ENCODE measurements around the gene MYL12A. TPM values are rescaled to one million over a fixed set of nuclear protein-coding genes. Genes with fewer than 3 reads are reported as not detected.
A peak's percentile ranks its signal among the peaks of the same experiment; 100 is the strongest.

MYL12A gene
- total and polyA plus RNA-seq, 2 of the 13 experiments (the other 11 are each of a cell fraction or from before 2014, with no cell fraction given): 261 to 277 TPM

DNA sequence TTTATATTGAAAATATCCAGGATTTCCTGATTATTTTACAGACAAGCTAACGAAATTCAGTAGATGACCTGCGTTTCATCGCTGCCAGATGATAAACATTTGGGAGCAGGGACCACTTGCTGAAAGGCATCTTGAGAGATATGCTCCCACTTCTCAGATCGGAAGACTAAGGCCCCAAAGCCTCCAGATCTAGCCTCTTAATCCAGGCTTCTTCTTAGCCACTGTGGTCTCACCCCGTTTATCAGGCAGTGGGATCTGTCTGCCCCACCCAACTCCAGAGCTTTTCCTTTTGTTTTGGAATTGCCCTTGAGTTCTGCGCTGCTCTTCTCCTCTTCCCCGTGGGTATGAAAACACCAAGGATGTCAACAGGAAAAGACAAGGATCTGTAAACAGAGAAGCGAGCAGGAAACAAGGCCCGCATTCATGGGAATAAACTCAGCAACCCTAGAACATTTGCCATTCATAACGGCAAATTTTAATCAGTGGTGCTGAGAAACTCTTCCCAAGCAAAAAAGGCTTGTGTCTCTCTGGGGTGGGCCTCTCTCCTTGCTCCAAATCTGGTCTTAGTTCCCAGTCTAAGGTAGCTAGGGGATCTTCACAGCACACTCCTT is 35.8 kb downstream of the MYL12A start:
- H3K4me2 ChIP-seq (ENCODE audit: low read depth, low read length): peak overlapping the region; percentile 58
- in situ Hi-C loops (cut with HindIII; ENCODE audit: extremely low pct_ligation_motif_present, low pct_unique_long_range_greater_than_20kb): loop anchor here (5.0 to 10.0 kb wide), 5 partner anchors 171 to 714 kb away; partner anchors contain the start of gene TGIF1
- no peaks in the 10 kb centered on the region for H3K9me3 ChIP-seq (ENCODE audit: low read length)
- H4K20me1 ChIP-seq (ENCODE audit: insufficient read depth, low read length): no peaks in the 10 kb centered on the region
- no peak for ATAC-seq
- H3K79me2 ChIP-seq (ENCODE audit: insufficient read depth, low read length): no peaks in the 10 kb centered on the region
- DNase-seq (ENCODE audit: low spot score): no peak
- H3K27me3 ChIP-seq (ENCODE audit: control insufficient read depth in 1 of 2, insufficient read depth in 2 of 2, low read length in 2 of 2): peaks cover 0 to 17% of the 10 kb centered on the region in 2 experiments; a peak in 3 of 5 replicates
- BruUV-seq (replicated peaks): no TSS peak
- no peak overlapping the region; the same call in 1 of the 2 replicates for H3K9ac ChIP-seq (ENCODE audit: insufficient read depth, low read depth, low read length)
- H3K4me1 ChIP-seq (ENCODE audit: insufficient read depth, low read length): peaks cover 32% of the 10 kb centered on the region
- no peak overlapping the region; a peak in 1 of 6 replicates for H3K4me3 ChIP-seq (replicated peaks in 1 of 3; ENCODE audit: insufficient read depth in 1 of 3, low read depth in 2 of 3, low read length in 3 of 3)
- FAIRE-seq: no peak
- H2AFZ ChIP-seq (ENCODE audit: low read length): peak overlapping the region; percentile 38
- no peak overlapping the region for H3K27ac ChIP-seq (ENCODE audit: extremely low read length, insufficient read depth, low read length)
- intact Hi-C loops (cut with micrococcal nuclease; ENCODE audit: unreplicated experiment): loop anchor here (2.0 kb wide), 1 partner anchor 487 kb away; no protein-coding TSS in a partner anchor
- ChIA-PET POLR2A (interaction anchor here (0.6 to 1.3 kb wide), 5 partner anchors 14 to 385 kb away, joined by 3 to 6 read pairs (median 3); no protein-coding TSS in a partner anchor), CTCF (ENCODE audit: low intra/inter-chr PET ratio, low total read pairs) (interaction anchor here (2.8 to 3.1 kb wide), 2 partner anchors 302 to 383 kb away, joined by 21 to 29 read pairs; no protein-coding TSS in a partner anchor)
- 24% methylated on average over 10 of the region's 10 CpGs for WGBS (ENCODE audit: low lambda C conversion rate)
- H3K36me3 ChIP-seq (replicated peaks in 1 of 2; ENCODE audit: control insufficient read depth in 1 of 2, insufficient read depth in 2 of 2, low read length in 2 of 2): peaks cover 0 to 4% of the 10 kb centered on the region in 2 experiments; a peak in 1 of 5 replicates
- no peak for TF ChIP-seq ZNF768 (CRISPR knock-in tag; IDR thresholded peaks at IDR 0.05)
- TF ChIP-seq NRL (CRISPR knock-in tag; IDR thresholded peaks at IDR 0.05; ENCODE audit: borderline replicate concordance): no peak
- no peak for TF ChIP-seq ZNF101 (CRISPR knock-in tag; IDR thresholded peaks at IDR 0.05; ENCODE audit: borderline replicate concordance, low read depth)
- TF ChIP-seq ZNF687 (CRISPR knock-in tag; IDR thresholded peaks at IDR 0.05): no peak
- no peak for TF ChIP-seq HOXA9 (CRISPR knock-in tag; IDR thresholded peaks at IDR 0.05; ENCODE audit: borderline replicate concordance)
- TF ChIP-seq HOXA3 (CRISPR knock-in tag; IDR thresholded peaks at IDR 0.05): no peak
- TF ChIP-seq ZNF350 (CRISPR knock-in tag; IDR thresholded peaks at IDR 0.05; ENCODE audit: borderline replicate concordance, low read depth): no peak
- TF ChIP-seq HES4 (CRISPR knock-in tag; IDR thresholded peaks at IDR 0.05; ENCODE audit: borderline replicate concordance): no peak
- no peak for TF ChIP-seq ZMAT5 (CRISPR knock-in tag; IDR thresholded peaks at IDR 0.05; ENCODE audit: borderline replicate concordance, low read depth)
- peak; percentile 69; the same call in 1 of the 2 replicates for TF ChIP-seq KDM1A (CRISPR knock-in tag; IDR thresholded peaks at IDR 0.05)
